ENCODE measurements around the gene PA2G4.
"Not testable (repeated sequence)": the region's sequence is repeated elsewhere in the genome, so short reads cannot be mapped to it uniquely, and the experiment has no call there.

The PA2G4 gene

DNA sequence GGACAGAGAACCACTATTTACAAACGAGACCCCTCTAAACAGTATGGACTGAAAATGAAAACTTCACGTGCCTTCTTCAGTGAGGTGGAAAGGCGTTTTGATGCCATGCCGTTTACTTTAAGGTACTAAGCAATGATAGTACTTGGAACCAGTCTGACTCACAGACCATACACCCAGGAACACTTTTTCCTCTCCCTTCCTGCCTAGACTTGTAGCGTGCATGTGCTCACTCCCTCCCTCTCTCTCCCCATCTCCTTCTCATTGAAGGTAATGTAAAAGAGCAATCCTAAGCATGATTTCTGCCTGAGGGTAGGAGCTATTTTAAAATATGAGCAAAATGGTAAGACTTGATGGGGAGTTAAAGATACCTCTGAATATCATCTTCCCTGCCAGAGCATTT lies 6.2 kb downstream of the PA2G4 start:
- no peaks in the 10 kb centered on the region for H3K27me3 Mint-ChIP-seq (ENCODE audit: low read depth)
- peaks cover 23% of the 10 kb centered on the region for H3K4me1 Mint-ChIP-seq (ENCODE audit: low read depth)
- no peak overlapping the region for H3K4me3 Mint-ChIP-seq
- no peaks in the 10 kb centered on the region for H3K9me3 Mint-ChIP-seq
- peaks cover 67% of the 10 kb centered on the region for H3K36me3 Mint-ChIP-seq (ENCODE audit: low read depth)
- no peak overlapping the region for H3K27ac Mint-ChIP-seq

DNA sequence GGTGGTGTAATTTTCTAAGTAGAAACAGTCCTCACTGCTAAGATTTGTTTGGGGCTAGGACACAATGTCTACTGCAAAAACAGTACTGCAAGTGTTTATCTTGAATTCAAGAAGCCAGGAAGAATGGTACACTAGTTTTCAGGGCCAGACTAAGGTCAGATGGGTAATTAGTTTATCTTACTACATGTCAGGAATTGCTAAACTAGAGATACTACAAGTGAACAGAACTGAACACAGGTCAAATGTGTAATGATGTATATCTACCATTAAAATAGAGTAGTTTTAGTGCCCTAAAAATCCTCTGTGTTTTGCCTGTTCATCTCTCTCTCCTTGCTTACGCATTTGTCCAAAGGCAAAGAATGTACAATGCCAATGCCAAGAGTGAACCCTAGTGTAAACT lies 9.7 kb downstream of the PA2G4 start:
- Mint-ChIP-seq H3K36me3 (ENCODE audit: low read depth) (peaks cover 60% of the 10 kb centered on the region), H3K9me3 (no peaks in the 10 kb centered on the region), H3K27me3 (ENCODE audit: low read depth) (no peaks in the 10 kb centered on the region), H3K4me1 (ENCODE audit: low read depth) (peaks cover 25% of the 10 kb centered on the region), H3K4me3 (no peak overlapping the region), H3K27ac (peak overlapping the region; percentile 28)

DNA sequence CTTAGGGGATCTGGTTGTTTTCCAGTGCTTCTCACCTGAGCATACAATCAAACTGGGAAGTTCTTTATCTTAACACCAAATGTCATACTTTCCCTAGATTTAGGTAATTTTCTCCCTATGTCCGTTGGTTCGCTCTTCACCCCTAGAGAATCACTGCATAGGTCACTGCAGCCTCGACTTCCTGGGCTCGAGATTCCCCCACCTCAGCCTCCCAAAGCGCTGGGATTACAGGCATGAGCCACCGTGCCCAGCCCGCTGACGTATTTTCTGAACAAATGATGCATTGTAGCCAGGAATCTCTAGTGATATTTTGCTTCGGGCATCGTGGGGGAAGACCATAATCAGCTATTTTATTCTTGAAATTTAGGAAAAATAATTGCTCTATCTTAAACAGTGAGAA lies 11.0 kb downstream of the PA2G4 start:
- peaks cover 51% of the 10 kb centered on the region for H3K36me3 Mint-ChIP-seq (ENCODE audit: low read depth)

DNA sequence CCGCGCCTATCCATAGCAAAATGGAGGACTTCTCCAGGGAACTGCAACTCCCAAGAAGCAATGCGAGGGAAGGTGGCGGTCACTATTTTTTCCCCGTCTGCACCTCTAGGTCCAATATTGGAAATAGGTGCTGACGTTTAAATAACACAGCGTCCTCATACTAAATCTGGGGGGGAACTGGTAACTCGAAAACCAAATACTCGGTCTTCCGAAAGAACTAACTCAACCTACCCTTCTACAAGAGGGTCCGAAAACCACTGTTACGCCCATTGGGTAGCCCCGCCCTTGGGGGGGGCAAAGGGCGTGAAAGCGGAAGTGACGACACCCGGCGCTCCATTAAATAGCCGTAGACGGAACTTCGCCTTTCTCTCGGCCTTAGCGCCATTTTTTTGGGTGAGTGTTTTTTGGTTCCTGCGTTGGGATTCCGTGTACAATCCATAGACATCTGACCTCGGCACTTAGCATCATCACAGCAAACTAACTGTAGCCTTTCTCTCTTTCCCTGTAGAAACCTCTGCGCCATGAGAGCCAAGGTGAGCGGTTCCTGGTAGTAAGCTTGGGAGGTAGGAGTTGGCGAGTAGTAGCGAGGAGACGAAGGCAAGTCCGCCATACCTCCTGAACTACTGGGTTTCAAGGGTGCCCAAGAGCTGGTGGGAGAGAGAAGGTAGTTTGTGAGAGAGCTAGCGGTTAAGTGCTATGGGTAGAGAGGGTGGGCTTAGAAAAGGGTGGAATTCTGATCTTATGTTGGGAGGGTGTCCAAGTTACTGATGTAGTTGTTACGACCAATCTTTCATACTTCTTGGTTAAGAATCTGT lies 12.1 kb downstream of the PA2G4 start, which contains the start of gene RPL41:
Gene RPL41, plus strand, starts transcription at position 367 of the 815 bp plus-strand sequence.
- no peaks in the 10 kb centered on the region for H3K9me3 Mint-ChIP-seq
- H3K4me1 Mint-ChIP-seq (ENCODE audit: low read depth): peaks cover 30% of the 10 kb centered on the region
- no peaks in the 10 kb centered on the region for H3K27me3 Mint-ChIP-seq (ENCODE audit: low read depth)
- peaks cover 44% of the 10 kb centered on the region for H3K36me3 Mint-ChIP-seq (ENCODE audit: low read depth)
- H3K4me3 Mint-ChIP-seq: peak within 1 kb of the TSS; percentile 99
- H3K27ac Mint-ChIP-seq: peak within 1 kb of the TSS; percentile 99

More for the DNA sequence above, 11.0 kb downstream of the PA2G4 start:
- H3K9me3 Mint-ChIP-seq: no peaks in the 10 kb centered on the region
- peak overlapping the region; percentile 99 for H3K27ac Mint-ChIP-seq
- peaks cover 30% of the 10 kb centered on the region for H3K4me1 Mint-ChIP-seq (ENCODE audit: low read depth)
- peak overlapping the region; percentile 99 for H3K4me3 Mint-ChIP-seq
- no peaks in the 10 kb centered on the region for H3K27me3 Mint-ChIP-seq (ENCODE audit: low read depth)

DNA sequence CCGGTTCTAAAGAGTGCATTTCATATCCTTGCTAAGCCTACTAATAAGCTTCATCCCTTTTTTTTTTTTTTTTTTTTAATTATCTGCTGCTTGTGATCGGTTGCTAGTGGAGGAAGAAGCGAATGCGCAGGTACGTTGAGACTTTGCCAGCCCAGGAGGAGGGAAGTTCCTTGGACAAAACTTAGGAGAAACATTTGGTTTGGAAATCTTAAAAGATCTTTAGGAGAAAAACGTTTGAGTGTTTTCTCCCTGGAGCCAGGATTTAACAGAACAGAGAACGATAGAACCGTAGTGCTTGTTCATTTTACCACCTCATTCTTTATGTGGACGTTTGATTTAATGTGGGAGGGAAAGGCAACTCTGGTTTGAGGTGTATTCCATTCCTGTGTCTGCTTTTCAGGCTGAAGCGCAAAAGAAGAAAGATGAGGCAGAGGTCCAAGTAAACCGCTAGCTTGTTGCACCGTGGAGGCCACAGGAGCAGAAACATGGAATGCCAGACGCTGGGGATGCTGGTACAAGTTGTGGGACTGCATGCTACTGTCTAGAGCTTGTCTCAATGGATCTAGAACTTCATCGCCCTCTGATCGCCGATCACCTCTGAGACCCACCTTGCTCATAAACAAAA lies 12.8 kb downstream of the PA2G4 start:
- Mint-ChIP-seq H3K27ac (peak overlapping the region; percentile 99), H3K36me3 (ENCODE audit: low read depth) (peaks cover 41% of the 10 kb centered on the region), H3K4me3 (peak overlapping the region; percentile 99), H3K4me1 (ENCODE audit: low read depth) (peaks cover 30% of the 10 kb centered on the region)
- H3K27me3 Mint-ChIP-seq (ENCODE audit: low read depth); H3K9me3 Mint-ChIP-seq: not testable (repeated sequence)

DNA sequence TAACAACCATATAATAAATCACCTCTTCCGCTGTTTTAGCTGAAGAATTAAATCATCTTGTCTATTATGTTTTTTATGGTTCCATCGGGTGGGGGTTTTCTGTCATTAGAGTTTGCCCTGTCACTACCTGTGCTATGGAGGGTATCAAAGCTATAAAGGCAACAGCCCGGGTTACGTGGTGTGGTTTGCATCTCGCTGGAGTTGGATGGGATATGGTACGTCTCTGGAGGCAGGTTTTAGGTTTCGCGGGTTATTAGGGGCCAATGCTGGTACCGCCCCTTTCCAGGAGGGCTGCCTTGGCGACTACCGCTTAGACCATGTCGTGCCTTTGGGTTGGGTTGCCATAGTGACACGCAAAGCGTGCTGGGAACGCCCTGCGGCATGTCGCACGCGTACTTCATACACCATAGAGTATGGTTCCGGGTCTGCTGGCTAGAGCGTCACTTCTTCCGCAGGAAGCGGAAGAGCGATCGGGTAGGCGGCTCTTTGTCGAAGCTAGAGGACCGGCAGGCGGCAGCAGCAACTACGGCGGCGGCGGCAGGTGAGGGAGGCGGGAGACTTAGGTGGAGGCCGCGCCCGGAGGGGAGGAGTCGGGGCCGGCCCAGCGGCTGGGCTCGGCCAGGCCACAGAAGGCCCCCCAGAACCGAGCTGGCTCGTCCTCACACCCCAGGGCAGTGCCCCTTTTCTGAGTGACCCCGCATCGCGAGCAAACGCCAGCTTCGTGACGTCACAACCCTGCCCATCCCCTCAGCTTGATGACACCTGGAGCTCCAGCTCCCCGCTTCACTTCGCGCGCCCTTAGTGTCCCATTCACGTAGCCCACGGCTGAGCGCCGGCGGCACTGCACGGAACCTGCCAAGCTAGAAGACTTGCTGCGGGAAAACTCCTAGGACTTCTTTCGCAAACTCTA lies 13.7 kb downstream of the PA2G4 start, which contains the start of gene ZC3H10:
Gene ZC3H10, plus strand, starts transcription at position 489 of the 910 bp plus-strand sequence. CDS start 2,297 bp downstream, outside the sequence.
- H3K4me1 Mint-ChIP-seq (ENCODE audit: low read depth): peaks cover 30% of the 10 kb centered on the region
- no peaks in the 10 kb centered on the region for H3K9me3 Mint-ChIP-seq
- peaks cover 34% of the 10 kb centered on the region for H3K36me3 Mint-ChIP-seq (ENCODE audit: low read depth)
- peak within 1 kb of the TSS; percentile 99 for H3K4me3 Mint-ChIP-seq
- no peaks in the 10 kb centered on the region for H3K27me3 Mint-ChIP-seq (ENCODE audit: low read depth)
- peak within 1 kb of the TSS; percentile 99 for H3K27ac Mint-ChIP-seq

DNA sequence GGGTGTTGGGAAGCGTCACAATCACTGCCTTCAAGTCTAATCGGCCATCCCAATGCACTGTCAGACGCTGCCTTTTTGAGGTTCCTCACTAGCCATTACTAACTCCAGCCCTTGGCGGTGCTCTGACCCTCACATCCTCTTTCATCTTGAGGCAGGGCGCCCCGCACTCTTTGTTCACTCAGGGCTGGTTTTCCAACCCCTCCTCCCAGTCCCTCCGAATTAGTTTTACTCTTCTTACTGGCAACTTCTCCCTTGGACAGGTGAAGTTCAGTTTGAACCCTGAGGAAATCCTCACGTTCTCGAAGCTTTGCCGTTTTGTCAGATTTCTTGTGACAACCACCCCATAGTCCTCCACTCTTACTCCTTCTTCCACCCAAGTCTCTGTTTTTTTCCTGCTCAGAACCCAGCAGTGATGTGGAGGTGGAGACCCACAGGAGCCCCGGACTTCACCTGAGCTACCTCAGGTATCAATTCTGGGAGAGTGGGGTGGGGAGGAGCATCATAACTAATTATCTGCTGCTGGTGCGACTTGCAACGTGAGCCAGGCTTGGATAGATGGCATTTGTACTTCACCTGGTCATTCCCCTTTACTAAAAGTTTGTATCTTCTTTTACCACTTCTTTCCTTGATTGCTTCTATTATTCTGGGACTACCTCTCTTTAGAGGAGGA lies 14.5 kb downstream of the PA2G4 start:
- H3K27ac Mint-ChIP-seq: peak overlapping the region; percentile 99
- H3K36me3 Mint-ChIP-seq (ENCODE audit: low read depth): peaks cover 26% of the 10 kb centered on the region
- no peaks in the 10 kb centered on the region for H3K27me3 Mint-ChIP-seq (ENCODE audit: low read depth)
- H3K9me3 Mint-ChIP-seq: no peaks in the 10 kb centered on the region
- peak overlapping the region; percentile 99 for H3K4me3 Mint-ChIP-seq
- H3K4me1 Mint-ChIP-seq (ENCODE audit: low read depth): peaks cover 30% of the 10 kb centered on the region

DNA sequence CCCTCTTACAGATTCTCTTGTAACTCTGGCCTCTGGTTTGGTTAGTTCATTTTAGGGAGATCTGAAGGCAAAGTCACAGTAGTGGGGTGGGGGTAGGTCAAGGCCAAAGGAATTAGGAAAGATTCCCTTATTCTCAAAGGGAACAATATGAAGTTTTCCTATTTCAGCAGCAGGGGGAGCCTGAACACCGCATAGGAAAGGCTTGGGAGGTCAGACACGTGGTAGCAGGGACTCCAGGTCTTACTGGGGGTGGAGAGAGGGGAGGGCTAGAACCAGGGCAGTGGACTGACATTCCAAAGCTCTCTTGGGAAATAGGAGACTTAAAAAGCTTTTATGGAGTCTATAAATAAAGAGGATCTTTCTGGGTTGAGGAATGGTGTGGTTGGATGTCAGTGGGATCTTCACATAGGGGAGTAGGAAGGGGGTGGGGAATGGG lies 15.0 kb downstream of the PA2G4 start:
- Mint-ChIP-seq H3K4me3 (peak overlapping the region; percentile 99), H3K27me3 (ENCODE audit: low read depth) (no peaks in the 10 kb centered on the region), H3K4me1 (ENCODE audit: low read depth) (peaks cover 34% of the 10 kb centered on the region), H3K27ac (peak overlapping the region; percentile 99), H3K36me3 (ENCODE audit: low read depth) (peaks cover 20% of the 10 kb centered on the region), H3K9me3 (no peaks in the 10 kb centered on the region)

DNA sequence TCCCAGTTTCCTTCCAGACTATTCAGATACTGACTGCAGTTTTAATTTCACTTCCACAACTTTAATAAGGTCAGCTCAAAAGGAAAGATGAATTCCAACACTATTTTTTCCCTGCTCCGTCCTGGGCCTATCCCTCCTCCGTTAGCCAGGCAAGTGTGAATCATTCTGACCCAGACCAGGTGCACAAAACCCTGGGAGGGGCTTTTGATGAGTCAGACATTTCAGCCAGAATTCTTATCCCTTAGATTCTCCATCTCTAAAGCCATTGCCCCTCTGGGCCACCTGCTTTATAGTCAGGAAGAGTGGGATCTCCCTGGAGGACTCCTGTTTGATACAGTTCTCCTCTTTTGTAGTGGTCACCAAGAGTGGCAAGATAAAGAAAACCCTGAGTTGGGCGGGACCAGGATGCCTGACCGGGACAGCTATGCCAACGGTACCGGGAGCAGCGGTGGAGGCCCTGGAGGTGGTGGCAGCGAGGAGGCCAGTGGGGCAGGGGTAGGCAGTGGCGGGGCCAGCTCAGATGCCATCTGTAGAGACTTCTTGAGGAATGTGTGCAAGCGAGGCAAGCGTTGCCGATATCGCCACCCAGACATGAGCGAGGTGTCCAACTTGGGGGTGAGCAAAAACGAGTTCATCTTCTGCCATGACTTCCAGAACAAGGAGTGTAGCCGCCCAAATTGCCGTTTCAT lies 15.9 kb downstream of the PA2G4 start:
- peaks cover 37% of the 10 kb centered on the region for H3K4me1 Mint-ChIP-seq (ENCODE audit: low read depth)

DNA sequence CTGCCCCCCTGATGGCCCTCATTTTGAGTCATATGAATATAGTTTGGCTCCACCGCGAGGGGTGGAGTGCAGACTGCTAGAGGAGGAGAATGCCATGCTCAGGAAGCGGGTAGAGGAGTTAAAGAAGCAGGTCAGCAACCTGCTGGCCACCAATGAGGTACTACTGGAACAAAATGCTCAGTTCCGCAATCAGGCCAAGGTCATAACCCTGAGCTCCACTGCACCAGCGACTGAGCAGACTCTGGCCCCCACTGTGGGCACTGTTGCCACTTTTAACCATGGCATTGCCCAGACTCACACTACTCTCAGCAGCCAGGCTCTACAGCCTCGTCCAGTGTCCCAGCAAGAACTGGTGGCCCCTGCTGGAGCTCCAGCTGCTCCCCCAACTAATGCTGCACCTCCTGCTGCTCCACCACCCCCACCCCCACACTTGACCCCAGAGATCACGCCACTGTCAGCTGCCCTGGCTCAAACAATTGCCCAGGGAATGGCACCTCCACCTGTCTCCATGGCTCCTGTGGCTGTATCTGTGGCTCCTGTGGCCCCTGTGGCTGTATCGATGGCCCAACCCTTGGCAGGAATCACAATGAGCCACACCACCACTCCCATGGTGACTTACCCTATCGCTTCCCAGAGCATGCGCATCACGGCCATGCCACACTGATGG lies 17.0 kb downstream of the PA2G4 start:
- H3K4me1 Mint-ChIP-seq (ENCODE audit: low read depth): peaks cover 38% of the 10 kb centered on the region
- H3K36me3 Mint-ChIP-seq (ENCODE audit: low read depth): peaks cover 20% of the 10 kb centered on the region

More for the DNA sequence above, 15.9 kb downstream of the PA2G4 start:
- no peak overlapping the region for H3K27ac Mint-ChIP-seq
- peaks cover 20% of the 10 kb centered on the region for H3K36me3 Mint-ChIP-seq (ENCODE audit: low read depth)
- no peaks in the 10 kb centered on the region for H3K9me3 Mint-ChIP-seq
- no peak overlapping the region for H3K4me3 Mint-ChIP-seq
- H3K27me3 Mint-ChIP-seq (ENCODE audit: low read depth): no peaks in the 10 kb centered on the region

DNA sequence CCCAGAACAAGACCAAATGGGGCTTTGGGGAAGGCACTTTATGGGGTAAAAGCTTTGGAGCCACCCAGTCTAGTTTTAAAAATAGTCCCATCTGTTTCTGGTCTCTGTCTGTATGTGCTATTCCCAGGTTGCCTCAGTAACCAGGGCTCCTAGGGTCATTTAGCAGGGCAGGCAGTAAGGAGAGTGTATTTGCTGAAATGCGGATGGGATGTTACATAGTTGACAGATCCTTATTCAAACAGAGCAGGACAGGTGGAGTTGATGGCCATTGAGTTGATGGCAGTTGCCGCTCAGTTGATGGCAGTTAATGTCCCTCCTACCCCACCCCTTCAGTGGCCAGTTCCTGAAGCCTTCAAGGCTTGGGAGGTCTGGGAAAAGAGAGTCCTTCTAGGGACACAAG lies 18.3 kb downstream of the PA2G4 start:
- Mint-ChIP-seq H3K27ac (no peak overlapping the region), H3K27me3 (ENCODE audit: low read depth) (no peaks in the 10 kb centered on the region), H3K9me3 (no peaks in the 10 kb centered on the region), H3K4me1 (ENCODE audit: low read depth) (peaks cover 46% of the 10 kb centered on the region), H3K36me3 (ENCODE audit: low read depth) (peaks cover 9% of the 10 kb centered on the region), H3K4me3 (no peak overlapping the region)

More for the DNA sequence above, 17.0 kb downstream of the PA2G4 start:
- Mint-ChIP-seq H3K4me3 (no peak overlapping the region), H3K27ac (no peak overlapping the region), H3K27me3 (ENCODE audit: low read depth) (no peaks in the 10 kb centered on the region), H3K9me3 (no peaks in the 10 kb centered on the region)

DNA sequence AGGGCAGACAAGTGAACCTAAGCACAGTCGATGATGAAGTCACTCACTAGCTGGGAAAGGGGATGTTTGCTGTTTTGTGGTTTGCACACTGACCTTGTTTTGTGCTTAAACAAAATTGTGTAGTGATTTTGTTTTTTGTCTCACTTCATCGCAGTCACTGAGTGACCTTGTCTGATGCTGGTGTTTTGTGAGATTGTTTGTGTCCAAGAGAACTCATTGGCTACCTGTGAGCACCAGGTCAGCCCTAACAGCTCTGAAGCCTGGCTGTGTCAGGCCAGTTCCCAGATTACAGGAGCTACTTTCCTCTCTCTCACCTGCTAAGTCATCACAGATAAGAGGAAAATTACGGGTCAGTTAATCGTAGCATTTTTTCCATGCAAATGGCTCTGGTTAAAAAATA lies 19.8 kb downstream of the PA2G4 start:
- H3K9me3 Mint-ChIP-seq: no peaks in the 10 kb centered on the region
- H3K27ac Mint-ChIP-seq: peak overlapping the region; percentile 38
- H3K36me3 Mint-ChIP-seq (ENCODE audit: low read depth): peaks cover 4% of the 10 kb centered on the region
- H3K4me1 Mint-ChIP-seq (ENCODE audit: low read depth): peaks cover 38% of the 10 kb centered on the region
- no peaks in the 10 kb centered on the region for H3K27me3 Mint-ChIP-seq (ENCODE audit: low read depth)
- no peak overlapping the region for H3K4me3 Mint-ChIP-seq

DNA sequence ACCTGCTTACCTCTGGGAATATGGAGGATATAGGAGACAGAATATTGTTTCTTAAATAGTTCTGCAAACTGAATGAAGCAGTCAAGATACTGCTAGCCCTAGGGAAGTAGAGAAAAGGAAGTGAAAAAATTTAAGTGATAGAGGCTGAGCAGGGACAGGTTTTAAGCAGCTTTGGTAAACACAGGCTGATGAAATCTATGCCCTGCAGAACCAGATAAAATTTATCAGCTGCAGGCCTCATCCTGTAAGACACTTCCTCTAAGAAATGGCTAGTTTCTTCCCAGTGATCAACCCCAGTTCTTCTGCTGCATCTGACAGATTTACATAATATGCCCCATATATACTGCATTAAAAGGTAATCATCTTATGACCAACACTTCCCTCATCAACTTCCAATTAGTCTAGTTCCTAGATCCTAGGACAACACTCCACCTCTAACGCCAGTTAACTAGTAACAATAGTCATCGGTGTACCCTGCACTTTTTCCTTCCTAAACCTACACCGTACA lies 22.4 kb downstream of the PA2G4 start:
- Mint-ChIP-seq H3K27ac (peak overlapping the region; percentile 93), H3K4me3 (peak overlapping the region; percentile 96), H3K36me3 (ENCODE audit: low read depth) (peaks cover 21% of the 10 kb centered on the region), H3K27me3 (ENCODE audit: low read depth) (no peaks in the 10 kb centered on the region), H3K9me3 (peaks cover 6% of the 10 kb centered on the region), H3K4me1 (ENCODE audit: low read depth) (peaks cover 50% of the 10 kb centered on the region)
